ENCODE results near the gene CERCAM.

CERCAM gene

DNA sequence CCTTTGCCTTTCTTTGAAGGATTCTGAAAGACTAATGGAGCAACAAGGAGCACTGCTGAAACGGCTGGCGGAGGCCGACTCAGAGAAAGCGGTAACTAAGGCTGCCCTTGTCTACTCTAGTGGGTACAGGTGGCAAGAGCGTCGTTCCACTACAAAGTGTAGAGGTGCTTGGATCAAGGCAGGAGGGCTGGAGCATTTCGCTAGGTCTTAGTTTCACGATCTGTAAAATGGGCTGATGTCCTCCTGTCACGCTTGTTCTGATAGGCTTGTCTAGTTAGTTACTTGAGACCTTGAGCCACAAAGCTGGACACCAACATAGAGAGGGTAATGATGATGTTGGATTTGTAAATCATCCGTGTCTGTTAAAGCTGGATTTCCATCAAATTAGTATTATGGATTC lies 60.9 kb downstream of the CERCAM start:
- TF ChIP-seq, protein P1, sequence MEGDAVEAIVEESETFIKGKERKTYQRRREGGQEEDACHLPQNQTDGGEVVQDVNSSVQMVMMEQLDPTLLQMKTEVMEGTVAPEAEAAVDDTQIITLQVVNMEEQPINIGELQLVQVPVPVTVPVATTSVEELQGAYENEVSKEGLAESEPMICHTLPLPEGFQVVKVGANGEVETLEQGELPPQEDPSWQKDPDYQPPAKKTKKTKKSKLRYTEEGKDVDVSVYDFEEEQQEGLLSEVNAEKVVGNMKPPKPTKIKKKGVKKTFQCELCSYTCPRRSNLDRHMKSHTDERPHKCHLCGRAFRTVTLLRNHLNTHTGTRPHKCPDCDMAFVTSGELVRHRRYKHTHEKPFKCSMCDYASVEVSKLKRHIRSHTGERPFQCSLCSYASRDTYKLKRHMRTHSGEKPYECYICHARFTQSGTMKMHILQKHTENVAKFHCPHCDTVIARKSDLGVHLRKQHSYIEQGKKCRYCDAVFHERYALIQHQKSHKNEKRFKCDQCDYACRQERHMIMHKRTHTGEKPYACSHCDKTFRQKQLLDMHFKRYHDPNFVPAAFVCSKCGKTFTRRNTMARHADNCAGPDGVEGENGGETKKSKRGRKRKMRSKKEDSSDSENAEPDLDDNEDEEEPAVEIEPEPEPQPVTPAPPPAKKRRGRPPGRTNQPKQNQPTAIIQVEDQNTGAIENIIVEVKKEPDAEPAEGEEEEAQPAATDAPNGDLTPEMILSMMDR (IDR thresholded peaks at IDR 0.05; ENCODE audit: low read depth, low read length), result no peak
- H3K4me3 ChIP-seq (replicated peaks in 1 of 2; ENCODE audit: low read depth in 2 of 2, low read length in 2 of 2), result no peak overlapping the region
- DNase-seq (ENCODE audit: low read depth in 2 of 2), result no peak

DNA sequence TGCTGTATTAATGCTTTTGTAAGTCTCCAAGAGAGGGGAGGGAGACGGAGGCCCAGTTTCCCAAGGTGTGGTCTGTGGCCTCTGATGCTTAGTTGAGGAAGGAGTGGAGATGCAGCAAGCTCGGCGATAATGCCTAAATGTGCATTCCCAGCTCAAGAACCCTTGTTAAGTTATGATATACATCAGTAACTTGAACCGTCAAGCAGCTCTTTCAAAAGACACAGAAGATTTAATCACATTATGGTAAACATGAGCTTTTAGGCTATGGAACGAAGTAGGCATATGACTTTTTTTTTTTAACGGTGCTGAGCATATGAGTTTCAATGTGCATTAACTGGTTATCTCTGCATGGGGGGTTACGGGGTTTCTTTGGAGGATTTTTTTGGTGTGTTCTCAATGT lies 61.5 kb downstream of the CERCAM start:
- DNase-seq (ENCODE audit: low read depth in 2 of 2), result no peak
- TF ChIP-seq, protein P1 (IDR thresholded peaks at IDR 0.05; ENCODE audit: low read depth, low read length), result no peak
- H3K4me3 ChIP-seq (replicated peaks in 1 of 2; ENCODE audit: low read depth in 2 of 2, low read length in 2 of 2), result no peak overlapping the region

DNA sequence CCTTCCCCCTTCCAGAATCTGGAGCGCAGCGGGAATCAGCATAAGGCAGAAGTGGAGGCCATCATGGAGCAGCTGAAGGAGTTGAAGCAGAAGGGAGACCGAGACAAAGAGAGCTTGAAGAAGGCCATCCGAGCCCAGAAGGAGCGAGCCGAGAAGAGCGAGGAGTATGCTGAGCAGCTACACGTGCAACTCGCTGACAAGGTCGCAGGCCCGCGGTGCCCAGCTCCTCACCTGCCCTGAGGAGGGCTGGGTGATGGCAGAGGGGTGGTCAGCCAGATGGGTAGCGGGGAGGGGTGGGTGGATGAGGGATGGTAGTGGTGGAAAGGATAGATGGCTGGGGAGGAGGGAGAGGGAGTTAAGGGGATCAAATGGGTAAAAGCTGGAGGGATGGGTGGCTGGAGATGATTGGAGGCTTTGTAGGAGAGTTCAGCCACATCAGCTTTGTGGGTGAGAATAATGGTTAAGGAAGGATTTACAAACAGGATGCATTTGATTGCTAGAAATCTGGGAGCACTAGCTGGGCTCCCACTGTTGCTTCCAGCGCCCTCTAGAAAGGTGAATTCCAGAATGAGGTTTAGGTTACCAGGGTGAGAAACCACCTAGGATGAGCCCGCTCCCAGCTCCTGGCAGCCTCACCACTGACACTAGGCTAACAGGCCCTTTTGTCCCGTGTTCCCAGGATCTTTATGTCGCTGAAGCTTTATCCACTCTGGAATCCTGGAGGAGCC lies 64.2 kb downstream of the CERCAM start:
- H3K4me3 ChIP-seq (replicated peaks in 1 of 2; ENCODE audit: low read depth in 2 of 2, low read length in 2 of 2), result no peak overlapping the region
- TF ChIP-seq, protein P1 (IDR thresholded peaks at IDR 0.05; ENCODE audit: low read depth, low read length), result no peak
- no peak for DNase-seq (ENCODE audit: low read depth in 2 of 2)

DNA sequence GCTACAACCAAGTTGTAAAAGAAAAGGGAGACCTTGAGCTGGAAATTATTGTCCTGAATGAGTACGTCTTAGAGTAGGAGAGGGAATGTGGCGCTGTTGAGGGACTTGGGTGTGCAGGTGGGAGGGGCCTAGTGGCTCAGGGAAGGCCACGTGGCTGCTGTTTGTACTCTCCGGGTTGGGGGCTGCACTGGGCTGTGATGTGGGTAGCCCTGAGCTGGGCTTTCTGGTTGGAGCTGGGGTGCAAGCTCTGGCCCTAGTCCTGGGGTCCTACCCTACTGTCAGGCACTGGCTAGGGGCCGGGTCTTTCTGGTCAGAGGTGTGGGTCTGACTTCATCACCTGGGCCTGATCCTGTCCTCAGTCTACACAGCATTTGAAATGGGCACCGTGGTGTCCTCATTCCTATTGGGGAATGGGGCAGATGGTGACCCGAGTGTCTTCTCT lies 64.8 kb downstream of the CERCAM start:
- TF ChIP-seq, protein P1 (IDR thresholded peaks at IDR 0.05; ENCODE audit: low read depth, low read length), result no peak
- H3K4me3 ChIP-seq (replicated peaks in 1 of 2; ENCODE audit: low read depth in 2 of 2, low read length in 2 of 2), result no peak overlapping the region
- DNase-seq (ENCODE audit: low read depth in 2 of 2), result no peak

DNA sequence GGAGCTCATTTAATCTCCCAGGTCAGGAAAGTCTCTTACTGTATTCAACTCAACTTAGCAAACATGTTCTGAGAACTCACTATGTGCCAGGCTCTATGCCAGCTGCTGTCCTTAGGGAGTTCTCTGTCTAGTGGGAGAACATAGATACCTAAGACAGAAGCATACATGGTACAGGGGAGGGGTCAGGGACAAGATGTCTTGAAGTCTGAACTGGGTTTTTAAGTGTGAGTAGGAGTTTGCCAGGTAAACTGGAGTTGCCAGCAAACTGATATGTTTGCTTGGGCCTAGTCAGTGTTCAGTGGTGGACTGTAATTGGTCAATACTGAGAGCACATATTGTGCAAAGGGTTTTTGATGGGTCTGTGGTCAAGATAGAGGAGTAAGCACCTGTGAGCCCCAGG lies 65.5 kb downstream of the CERCAM start:
- H3K4me3 ChIP-seq (replicated peaks in 1 of 2; ENCODE audit: low read depth in 2 of 2, low read length in 2 of 2), result no peak overlapping the region
- DNase-seq (ENCODE audit: low read depth in 2 of 2), result no peak
- TF ChIP-seq, protein P1 (IDR thresholded peaks at IDR 0.05; ENCODE audit: low read depth, low read length), result no peak

Measured in cardiac fibroblast (primary cell).